ENCODE data around the gene RNU5D-1.

RNU5D-1 gene

DNA sequence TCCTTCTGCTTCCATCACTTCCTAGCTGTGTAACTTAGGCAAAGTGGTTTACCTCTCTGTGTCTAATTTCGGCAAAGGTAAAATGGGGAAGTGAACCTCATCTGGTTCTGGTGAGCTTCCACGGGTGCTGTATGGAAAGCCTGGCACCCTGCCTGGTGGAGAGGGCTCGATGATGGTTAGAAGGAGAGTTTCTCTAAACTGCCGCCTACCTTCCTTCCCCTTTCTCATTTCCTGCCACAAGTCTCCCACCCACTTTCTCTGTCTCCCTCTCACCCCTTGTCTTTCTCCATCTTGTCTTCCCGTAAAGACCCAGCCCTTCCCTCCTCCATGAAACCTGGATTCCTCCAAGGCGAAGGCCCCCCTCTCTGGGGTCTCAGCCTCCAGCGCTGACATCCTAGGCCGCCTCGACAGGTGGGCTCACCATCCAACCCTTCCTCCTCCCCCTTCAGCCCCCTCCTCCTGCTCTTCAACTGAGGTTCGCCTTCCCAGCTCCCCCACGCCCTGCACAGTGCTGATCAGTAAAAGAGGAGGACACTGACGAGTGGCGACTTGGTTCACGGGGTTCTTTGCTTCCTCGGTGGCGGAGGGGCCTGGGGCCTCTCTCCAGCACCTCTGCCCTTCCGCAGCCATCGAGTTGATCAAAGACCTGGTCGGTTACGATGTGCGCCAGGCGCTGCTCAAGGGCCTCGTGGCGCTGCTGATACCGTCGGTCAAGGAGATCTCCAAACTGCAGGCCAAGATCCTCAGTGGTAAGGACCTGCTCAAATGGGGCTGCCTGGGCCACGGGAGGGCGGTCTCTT lies 7.3 kb downstream of the RNU5D-1 start:
- Histone ChIP-seq H2AFZ (ENCODE audit: low read depth) (no peak overlapping the region), H3K4me1 (ENCODE audit: low read depth, poor library complexity, severe bottlenecking) (peaks cover 30% of the 10 kb centered on the region), H3K27ac (no peak overlapping the region), H3K4me2 (no peak overlapping the region), H3K27me3 (ENCODE audit: insufficient read depth, low read depth) (no peaks in the 10 kb centered on the region), H3K4me3 (IDR thresholded peaks at IDR 0.05; ENCODE audit: insufficient read depth, low read depth, low read length) (no peak overlapping the region), H3K9ac (no peak overlapping the region), H3K79me2 (ENCODE audit: insufficient read depth, low read depth) (no peaks in the 10 kb centered on the region), H3K36me3 (ENCODE audit: insufficient read depth) (no peaks in the 10 kb centered on the region), H4K20me1 (ENCODE audit: insufficient read depth) (no peaks in the 10 kb centered on the region)
- TF ChIP-seq, protein P1, sequence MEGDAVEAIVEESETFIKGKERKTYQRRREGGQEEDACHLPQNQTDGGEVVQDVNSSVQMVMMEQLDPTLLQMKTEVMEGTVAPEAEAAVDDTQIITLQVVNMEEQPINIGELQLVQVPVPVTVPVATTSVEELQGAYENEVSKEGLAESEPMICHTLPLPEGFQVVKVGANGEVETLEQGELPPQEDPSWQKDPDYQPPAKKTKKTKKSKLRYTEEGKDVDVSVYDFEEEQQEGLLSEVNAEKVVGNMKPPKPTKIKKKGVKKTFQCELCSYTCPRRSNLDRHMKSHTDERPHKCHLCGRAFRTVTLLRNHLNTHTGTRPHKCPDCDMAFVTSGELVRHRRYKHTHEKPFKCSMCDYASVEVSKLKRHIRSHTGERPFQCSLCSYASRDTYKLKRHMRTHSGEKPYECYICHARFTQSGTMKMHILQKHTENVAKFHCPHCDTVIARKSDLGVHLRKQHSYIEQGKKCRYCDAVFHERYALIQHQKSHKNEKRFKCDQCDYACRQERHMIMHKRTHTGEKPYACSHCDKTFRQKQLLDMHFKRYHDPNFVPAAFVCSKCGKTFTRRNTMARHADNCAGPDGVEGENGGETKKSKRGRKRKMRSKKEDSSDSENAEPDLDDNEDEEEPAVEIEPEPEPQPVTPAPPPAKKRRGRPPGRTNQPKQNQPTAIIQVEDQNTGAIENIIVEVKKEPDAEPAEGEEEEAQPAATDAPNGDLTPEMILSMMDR (conservative IDR thresholded peaks at IDR 0.05; ENCODE audit: low read depth, low read length), result no peak

DNA sequence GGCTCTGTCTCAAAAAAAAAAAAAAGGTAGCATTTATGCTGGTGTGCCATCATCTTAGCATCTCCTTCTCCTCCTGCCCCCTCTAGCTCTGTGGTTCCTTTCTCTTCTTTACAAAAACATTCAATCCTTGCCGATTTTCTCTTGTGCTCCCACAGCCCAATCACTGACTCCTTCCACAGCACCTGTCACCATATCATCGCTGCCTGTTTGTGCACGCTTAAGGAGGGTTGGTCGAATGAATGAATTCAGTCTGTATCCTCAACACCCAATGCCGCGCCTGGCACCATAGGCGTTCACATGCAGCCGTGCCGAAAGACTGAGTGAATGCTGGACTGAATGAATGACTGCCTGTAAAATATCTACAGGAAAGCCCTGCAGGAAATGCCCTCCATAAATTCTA lies 7.9 kb downstream of the RNU5D-1 start:
- Histone ChIP-seq H3K36me3 (ENCODE audit: insufficient read depth) (no peaks in the 10 kb centered on the region), H4K20me1 (ENCODE audit: insufficient read depth) (no peaks in the 10 kb centered on the region), H3K27me3 (ENCODE audit: insufficient read depth, low read depth) (no peaks in the 10 kb centered on the region), H3K27ac (no peak overlapping the region), H3K4me1 (ENCODE audit: low read depth, poor library complexity, severe bottlenecking) (peaks cover 36% of the 10 kb centered on the region), H2AFZ (ENCODE audit: low read depth) (no peak overlapping the region), H3K9ac (no peak overlapping the region), H3K4me2 (no peak overlapping the region), H3K4me3 (IDR thresholded peaks at IDR 0.05; ENCODE audit: insufficient read depth, low read depth, low read length) (no peak overlapping the region), H3K79me2 (ENCODE audit: insufficient read depth, low read depth) (no peaks in the 10 kb centered on the region)
- TF ChIP-seq, protein P1 (conservative IDR thresholded peaks at IDR 0.05; ENCODE audit: low read depth, low read length), result no peak

DNA sequence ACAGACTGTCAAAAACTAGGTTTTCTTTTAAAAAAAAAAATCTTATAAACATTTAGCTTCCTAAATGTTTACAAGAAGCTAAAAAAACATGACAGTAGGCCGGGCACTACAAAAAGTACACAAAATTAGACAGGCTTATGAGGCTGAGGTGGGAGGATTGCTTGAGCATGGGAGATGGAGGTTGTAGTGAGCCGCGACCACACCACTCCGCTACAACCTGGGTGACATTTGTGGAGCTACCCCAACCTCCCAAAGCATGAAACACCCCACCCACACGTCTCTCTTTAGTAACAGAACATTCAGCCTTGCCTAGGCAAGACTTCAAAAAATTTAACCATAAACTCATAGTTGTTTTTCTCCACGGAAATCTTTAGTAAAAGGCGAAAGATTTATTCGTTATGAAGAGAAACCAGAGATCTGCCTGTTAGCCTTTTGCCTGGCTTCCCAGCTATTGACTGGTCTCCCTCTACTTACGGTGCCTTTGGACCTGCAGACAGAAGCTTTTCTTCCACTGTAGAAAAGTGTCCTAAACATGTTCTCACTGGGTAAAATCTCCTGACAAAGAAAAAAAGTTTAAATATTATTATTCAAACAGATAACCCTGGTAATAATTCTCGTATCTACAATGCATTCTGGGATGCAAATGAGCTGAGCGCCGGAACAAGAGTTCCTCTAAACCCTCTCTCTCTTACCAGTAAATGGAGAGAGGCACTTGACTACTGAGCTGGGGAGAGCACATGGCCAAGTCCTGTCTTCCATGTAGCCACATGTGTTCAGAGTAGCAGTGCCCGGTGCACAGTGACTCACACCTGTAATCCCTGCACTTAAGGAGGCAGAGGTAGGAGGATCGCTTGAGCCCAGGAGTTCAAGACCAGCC lies 9.2 kb downstream of the RNU5D-1 start:
- Histone ChIP-seq H4K20me1 (ENCODE audit: insufficient read depth) (no peaks in the 10 kb centered on the region), H3K4me3 (IDR thresholded peaks at IDR 0.05; ENCODE audit: insufficient read depth, low read depth, low read length) (no peak overlapping the region), H3K79me2 (ENCODE audit: insufficient read depth, low read depth) (no peaks in the 10 kb centered on the region), H3K27me3 (ENCODE audit: insufficient read depth, low read depth) (no peaks in the 10 kb centered on the region), H3K36me3 (ENCODE audit: insufficient read depth) (no peaks in the 10 kb centered on the region), H3K4me1 (ENCODE audit: low read depth, poor library complexity, severe bottlenecking) (peaks cover 50% of the 10 kb centered on the region), H3K4me2 (peak overlapping the region; percentile 6; the same call in 1 of the 2 replicates), H2AFZ (ENCODE audit: low read depth) (peak overlapping the region; percentile 42), H3K27ac (peak overlapping the region; percentile 87), H3K9ac (peak overlapping the region; percentile 55; the same call in 1 of the 2 replicates)
- TF ChIP-seq, protein P1 (conservative IDR thresholded peaks at IDR 0.05; ENCODE audit: low read depth, low read length), result no peak

DNA sequence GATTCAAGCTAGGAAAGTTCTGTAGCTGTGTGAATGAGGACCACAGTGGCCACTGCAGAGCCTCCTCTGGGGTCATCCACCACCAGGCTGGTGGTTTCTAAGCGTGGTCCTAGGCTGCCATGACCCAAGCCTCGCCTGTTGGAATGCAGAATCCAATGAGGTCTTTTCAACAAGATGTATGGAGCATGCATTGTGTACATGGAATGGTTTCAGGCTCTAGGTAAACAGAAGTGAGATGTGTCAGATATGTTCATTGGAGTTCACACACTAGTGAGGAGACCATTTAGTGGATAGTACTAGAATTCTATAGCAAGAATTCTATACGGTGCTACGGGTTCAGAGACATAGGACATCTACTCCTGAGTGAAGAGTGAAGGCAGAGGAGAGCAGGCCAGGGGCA lies 10.7 kb downstream of the RNU5D-1 start:
- peaks cover 58% of the 10 kb centered on the region for H3K4me1 ChIP-seq (ENCODE audit: low read depth, poor library complexity, severe bottlenecking)
- H3K36me3 ChIP-seq (ENCODE audit: insufficient read depth), result no peaks in the 10 kb centered on the region
- no peak overlapping the region for H3K4me3 ChIP-seq (IDR thresholded peaks at IDR 0.05; ENCODE audit: insufficient read depth, low read depth, low read length)

More for the DNA sequence above, 10.7 kb downstream of the RNU5D-1 start:
- Histone ChIP-seq H3K79me2 (ENCODE audit: insufficient read depth, low read depth) (no peaks in the 10 kb centered on the region), H2AFZ (ENCODE audit: low read depth) (no peak overlapping the region), H3K9ac (no peak overlapping the region), H4K20me1 (ENCODE audit: insufficient read depth) (no peaks in the 10 kb centered on the region), H3K4me2 (no peak overlapping the region), H3K27me3 (ENCODE audit: insufficient read depth, low read depth) (no peaks in the 10 kb centered on the region), H3K27ac (no peak overlapping the region; the same call in 1 of the 2 replicates)
- TF ChIP-seq, protein P1 (conservative IDR thresholded peaks at IDR 0.05; ENCODE audit: low read depth, low read length), result no peak
